Cardiac muscle cell (in vitro differentiated cells and primary cell): Measurements from ENCODE around the gene MAPK4. TPM values are rescaled to one million over a fixed set of nuclear protein-coding genes. Genes with fewer than 3 reads are reported as not detected.

Source experiments
- DNase-seq, 2 donors: peaks; one replicate each; pipeline versions ENCODE4 v3.0.0 to v3.0.0-alpha.2; 2010 to 2017; ENCODE audit warnings: low read depth in 1 of 2, low spot score in 1 of 2
- H3K27ac ChIP-seq: fragments of 200-600 bp; sonication (generic); 2 replicates; pipeline ENCODE4 v1.5.1; 2016
- H3K27me3 ChIP-seq: fragments of 200-600 bp; sonication (generic); 2 replicates; pipeline ENCODE4 v1.6.0; 2016; ENCODE audit warnings: control low read depth
- H3K36me3 ChIP-seq: fragments of 200-600 bp; sonication (generic); 2 replicates; pipeline ENCODE4 v1.5.1; 2016; ENCODE audit warnings: control low read depth
- H3K4me1 ChIP-seq: fragments of 200-600 bp; sonication (generic); 2 replicates; pipeline ENCODE4 v1.8.1; 2017; ENCODE audit warnings: low read depth, mild to moderate bottlenecking, mixed run types
- H3K4me3 ChIP-seq: fragments of 200-600 bp; sonication (generic); 2 replicates; pipeline ENCODE4 v1.5.1; 2016; ENCODE audit warnings: mild to moderate bottlenecking
- H3K9me3 ChIP-seq: fragments of 200-600 bp; sonication (generic); 2 replicates; pipeline ENCODE4 v1.5.1; 2017; ENCODE audit warnings: low read depth, mild to moderate bottlenecking, control low read depth
- polyA plus RNA-seq: library from polyadenylated mRNA; unstranded; fragments of >200 nt; fragmentation: Nextera tagmentation; extraction: Ambion mirVana; gene quantifications from 2 replicates; pipeline ENCODE4 v1.2.1, GENCODE V29; 2016
- total RNA-seq: library from RNA; depleted of rRNA; stranded (reverse); fragments of >200 nt; gene quantifications from 2 replicates; pipeline ENCODE4 v1.2.3, GENCODE V29; 2016
- TF ChIP-seq, protein P1 (sequence below): IDR thresholded peaks from 2 replicates; pipeline ENCODE4 v1.5.1; 2012; ENCODE audit warnings: low read depth, mild to moderate bottlenecking, low read length

Gene MAPK4
- total and polyA plus RNA-seq, 2 experiments from 2014 or later = 36.9 to 68.9 TPM

GRCh38 chr18:50666536-50666935 lies 106.6 kb downstream of the MAPK4 start:
- no peak overlapping the region for H3K4me3 ChIP-seq
- DNase-seq = no peak
- H3K4me1 ChIP-seq = peaks cover 30% of the 10 kb centered on the region
- H3K27ac ChIP-seq = peak overlapping the region; percentile 66
- H3K9me3 ChIP-seq = no peaks in the 10 kb centered on the region
- no peaks in the 10 kb centered on the region for H3K36me3 ChIP-seq
- TF ChIP-seq, protein P1, sequence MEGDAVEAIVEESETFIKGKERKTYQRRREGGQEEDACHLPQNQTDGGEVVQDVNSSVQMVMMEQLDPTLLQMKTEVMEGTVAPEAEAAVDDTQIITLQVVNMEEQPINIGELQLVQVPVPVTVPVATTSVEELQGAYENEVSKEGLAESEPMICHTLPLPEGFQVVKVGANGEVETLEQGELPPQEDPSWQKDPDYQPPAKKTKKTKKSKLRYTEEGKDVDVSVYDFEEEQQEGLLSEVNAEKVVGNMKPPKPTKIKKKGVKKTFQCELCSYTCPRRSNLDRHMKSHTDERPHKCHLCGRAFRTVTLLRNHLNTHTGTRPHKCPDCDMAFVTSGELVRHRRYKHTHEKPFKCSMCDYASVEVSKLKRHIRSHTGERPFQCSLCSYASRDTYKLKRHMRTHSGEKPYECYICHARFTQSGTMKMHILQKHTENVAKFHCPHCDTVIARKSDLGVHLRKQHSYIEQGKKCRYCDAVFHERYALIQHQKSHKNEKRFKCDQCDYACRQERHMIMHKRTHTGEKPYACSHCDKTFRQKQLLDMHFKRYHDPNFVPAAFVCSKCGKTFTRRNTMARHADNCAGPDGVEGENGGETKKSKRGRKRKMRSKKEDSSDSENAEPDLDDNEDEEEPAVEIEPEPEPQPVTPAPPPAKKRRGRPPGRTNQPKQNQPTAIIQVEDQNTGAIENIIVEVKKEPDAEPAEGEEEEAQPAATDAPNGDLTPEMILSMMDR = no peak
- no peaks in the 10 kb centered on the region for H3K27me3 ChIP-seq

- Histone ChIP-seq H3K36me3 (no peaks in the 10 kb centered on the region), H3K4me1 (peaks cover 38% of the 10 kb centered on the region), H3K27ac (no peak overlapping the region), H3K9me3 (no peaks in the 10 kb centered on the region), H3K27me3 (no peaks in the 10 kb centered on the region), H3K4me3 (no peak overlapping the region)
- TF ChIP-seq, protein P1 = no peak
- peak in 1 of 2 donors; percentile 49 for DNase-seq
Observed at GRCh38 chr18:50671376-50671775, 111.5 kb downstream of the MAPK4 start.

GRCh38 chr18:50674307-50674980 lies 114.6 kb downstream of the MAPK4 start:
- no peak overlapping the region for H3K4me3 ChIP-seq
- H3K36me3 ChIP-seq = no peaks in the 10 kb centered on the region
- DNase-seq = peak in 1 of 2 donors; percentile 38
- H3K27ac ChIP-seq = peak overlapping the region; percentile 87
- H3K27me3 ChIP-seq = no peaks in the 10 kb centered on the region
- peaks cover 31% of the 10 kb centered on the region for H3K4me1 ChIP-seq
- TF ChIP-seq, protein P1 = no peak
- no peaks in the 10 kb centered on the region for H3K9me3 ChIP-seq

GRCh38 chr18:50675043-50675442 lies 115.2 kb downstream of the MAPK4 start:
- DNase-seq = peak in 1 of 2 donors; percentile 32
- Histone ChIP-seq H3K27me3 (no peaks in the 10 kb centered on the region), H3K4me1 (peaks cover 30% of the 10 kb centered on the region), H3K27ac (peak overlapping the region; percentile 87), H3K9me3 (no peaks in the 10 kb centered on the region), H3K4me3 (no peak overlapping the region), H3K36me3 (no peaks in the 10 kb centered on the region)
- TF ChIP-seq, protein P1 = no peak

- no peak overlapping the region for H3K27ac ChIP-seq
- no peaks in the 10 kb centered on the region for H3K36me3 ChIP-seq
- no peaks in the 10 kb centered on the region for H3K9me3 ChIP-seq
- DNase-seq = no peak
- H3K27me3 ChIP-seq = no peaks in the 10 kb centered on the region
- H3K4me1 ChIP-seq = peaks cover 14% of the 10 kb centered on the region
- TF ChIP-seq, protein P1 = no peak
- H3K4me3 ChIP-seq = no peak overlapping the region
Observed at GRCh38 chr18:50678651-50679050, 118.8 kb downstream of the MAPK4 start.
